GM12892 (cell line): ENCODE data around the gene RASSF5.

Source experiments
- POLR2A ChIP-seq: IDR thresholded peaks from 2 replicates; pipeline ENCODE4 v1.6.1; 2011; ENCODE audit warnings: low read depth, low read length, control low read depth
- POLR2AphosphoS5 ChIP-seq: IDR thresholded peaks from 2 replicates; pipeline ENCODE4 v1.6.1; 2011; ENCODE audit warnings: low read depth, low read length, control low read depth

DNA sequence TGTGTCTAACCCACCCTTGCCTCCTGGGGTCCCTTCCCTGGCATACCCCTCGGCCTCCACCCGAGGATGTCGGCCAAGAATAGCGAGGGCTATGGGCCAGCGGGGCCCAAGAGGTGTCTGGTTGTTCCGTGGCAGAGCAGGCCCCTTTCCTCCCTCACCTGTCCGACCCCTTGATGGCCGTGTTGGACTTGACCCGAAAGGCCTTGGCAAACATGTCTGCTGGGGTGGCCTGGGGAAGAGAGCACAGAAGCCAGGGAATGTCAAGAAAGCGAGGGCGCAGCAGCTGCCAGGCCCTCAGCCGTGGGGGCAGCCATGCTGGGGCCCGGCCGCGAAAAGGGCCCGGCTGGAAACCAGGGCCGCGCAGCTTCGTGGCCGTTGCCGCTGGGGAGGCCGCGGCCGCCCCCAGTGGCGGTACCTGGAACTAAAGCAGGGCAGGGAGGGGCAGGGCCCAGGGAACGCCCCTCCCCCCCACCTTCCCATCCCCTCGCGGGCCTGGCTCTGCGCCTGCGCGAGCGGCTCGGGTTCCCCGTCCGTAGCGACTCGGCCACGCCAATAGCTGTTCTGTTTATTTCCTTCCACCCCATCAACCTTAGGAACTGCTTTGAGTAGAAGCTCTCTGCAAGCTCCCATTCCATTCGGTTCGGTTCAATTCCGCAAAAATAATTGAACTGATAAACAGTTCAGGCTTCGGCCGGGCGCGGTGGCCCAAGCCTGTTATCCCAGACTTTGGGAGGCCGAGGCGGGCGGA, 105.0 kb downstream of the RASSF5 start, which contains the start of gene EIF2D:
- TF ChIP-seq POLR2A, result peak; percentile 98
- TF ChIP-seq POLR2AphosphoS5, result peak; percentile 90
